Measurements from ENCODE around the gene BSX. TPM values are rescaled to one million over a fixed set of nuclear protein-coding genes. Genes with fewer than 3 reads are reported as not detected.

BSX gene
- total and polyA plus RNA-seq, 8 donors: not detected

DNA sequence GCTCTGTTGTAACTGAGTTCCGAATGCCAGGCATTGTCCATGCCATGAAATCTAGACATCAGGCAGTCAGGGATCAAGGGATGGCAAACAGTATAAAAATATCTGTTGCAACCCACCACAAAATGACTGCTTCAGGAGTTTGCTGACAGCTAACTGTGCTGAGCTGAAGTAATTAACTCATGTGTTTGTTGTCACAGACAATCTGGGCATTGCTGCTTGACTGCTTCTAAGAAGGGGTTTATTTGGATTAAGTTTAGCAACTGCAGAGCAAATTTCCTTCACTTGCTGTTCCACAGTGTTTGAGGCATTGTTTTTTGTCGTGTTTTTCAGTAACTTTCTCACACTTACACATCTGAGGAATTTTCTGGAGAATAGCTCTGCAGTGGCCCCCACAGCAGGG, 30.4 kb downstream of the BSX start:
- ATAC-seq (no peak), DNase-seq (no peak)
- intact Hi-C loops (cut with DNase I): no loop called here
- no peak overlapping the region for H3K27ac ChIP-seq
- no peaks in the 10 kb centered on the region for H3K27me3 ChIP-seq
- peaks cover 0 to 9% of the 10 kb centered on the region in 2 donors for H3K36me3 ChIP-seq
- H3K4me1 ChIP-seq: no peaks in the 10 kb centered on the region
- H3K9me3 ChIP-seq: no peaks in the 10 kb centered on the region
- no peak overlapping the region for H3K4me3 ChIP-seq
- TF ChIP-seq, protein P1, sequence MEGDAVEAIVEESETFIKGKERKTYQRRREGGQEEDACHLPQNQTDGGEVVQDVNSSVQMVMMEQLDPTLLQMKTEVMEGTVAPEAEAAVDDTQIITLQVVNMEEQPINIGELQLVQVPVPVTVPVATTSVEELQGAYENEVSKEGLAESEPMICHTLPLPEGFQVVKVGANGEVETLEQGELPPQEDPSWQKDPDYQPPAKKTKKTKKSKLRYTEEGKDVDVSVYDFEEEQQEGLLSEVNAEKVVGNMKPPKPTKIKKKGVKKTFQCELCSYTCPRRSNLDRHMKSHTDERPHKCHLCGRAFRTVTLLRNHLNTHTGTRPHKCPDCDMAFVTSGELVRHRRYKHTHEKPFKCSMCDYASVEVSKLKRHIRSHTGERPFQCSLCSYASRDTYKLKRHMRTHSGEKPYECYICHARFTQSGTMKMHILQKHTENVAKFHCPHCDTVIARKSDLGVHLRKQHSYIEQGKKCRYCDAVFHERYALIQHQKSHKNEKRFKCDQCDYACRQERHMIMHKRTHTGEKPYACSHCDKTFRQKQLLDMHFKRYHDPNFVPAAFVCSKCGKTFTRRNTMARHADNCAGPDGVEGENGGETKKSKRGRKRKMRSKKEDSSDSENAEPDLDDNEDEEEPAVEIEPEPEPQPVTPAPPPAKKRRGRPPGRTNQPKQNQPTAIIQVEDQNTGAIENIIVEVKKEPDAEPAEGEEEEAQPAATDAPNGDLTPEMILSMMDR (IDR thresholded peaks at IDR 0.05): no peak

DNA sequence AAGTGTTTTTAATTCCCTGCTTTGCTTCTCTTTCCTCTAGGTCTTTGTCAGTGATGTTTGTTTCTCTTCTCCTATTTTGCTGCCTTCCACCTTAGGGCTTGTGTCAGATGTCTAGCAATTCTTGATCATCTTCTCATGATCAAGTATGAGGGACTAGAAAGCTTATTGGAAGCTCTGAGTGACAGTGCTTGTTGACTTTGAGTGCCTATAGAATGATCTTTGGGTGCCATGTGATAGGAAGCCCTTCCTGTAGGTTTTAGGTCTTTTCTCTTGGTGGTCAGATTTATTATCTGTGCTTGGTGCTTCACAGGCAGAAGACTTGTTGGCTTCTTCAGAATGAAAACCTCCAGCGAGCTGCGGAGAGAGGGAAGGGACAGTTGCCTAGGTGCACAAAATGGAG, 43.1 kb downstream of the BSX start:
- no peaks in the 10 kb centered on the region for H3K36me3 ChIP-seq
- H3K27me3 ChIP-seq: no peaks in the 10 kb centered on the region
- DNase-seq (no peak), ATAC-seq (no peak)
- peaks cover 0 to 2% of the 10 kb centered on the region in 2 donors for H3K4me1 ChIP-seq
- H3K4me3 ChIP-seq: no peak overlapping the region
- TF ChIP-seq, protein P1 (IDR thresholded peaks at IDR 0.05): no peak
- no peak overlapping the region for H3K27ac ChIP-seq
- intact Hi-C loops (cut with DNase I): no loop called here
- H3K9me3 ChIP-seq: no peaks in the 10 kb centered on the region

DNA sequence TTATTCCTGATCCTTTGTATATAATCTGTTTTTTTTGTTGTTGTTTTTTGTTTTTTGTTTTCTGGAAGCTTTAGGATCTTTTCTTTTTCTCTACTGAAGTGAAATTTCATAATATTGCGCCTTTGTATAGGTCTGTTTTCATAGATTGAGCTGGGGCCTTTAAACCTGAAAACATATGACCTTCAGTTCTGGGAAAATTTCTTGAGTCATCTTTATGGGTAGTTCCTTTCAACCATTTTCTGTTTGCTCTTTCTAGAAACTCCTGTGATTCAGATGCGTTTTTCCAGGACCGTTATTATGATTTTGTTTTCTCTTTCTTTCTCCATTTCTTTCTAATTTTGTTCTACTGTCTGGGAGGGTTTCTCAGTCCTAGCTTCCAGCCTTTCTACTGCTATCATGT, 43.7 kb downstream of the BSX start:
- TF ChIP-seq, protein P1 (IDR thresholded peaks at IDR 0.05): no peak
- intact Hi-C loops (cut with DNase I): no loop called here
- Histone ChIP-seq H3K36me3 (no peaks in the 10 kb centered on the region), H3K27ac (no peak overlapping the region), H3K4me3 (no peak overlapping the region), H3K4me1 (peaks cover 0 to 6% of the 10 kb centered on the region in 2 donors), H3K9me3 (no peaks in the 10 kb centered on the region), H3K27me3 (no peaks in the 10 kb centered on the region)
- no peak for DNase-seq
- no peak for ATAC-seq

DNA sequence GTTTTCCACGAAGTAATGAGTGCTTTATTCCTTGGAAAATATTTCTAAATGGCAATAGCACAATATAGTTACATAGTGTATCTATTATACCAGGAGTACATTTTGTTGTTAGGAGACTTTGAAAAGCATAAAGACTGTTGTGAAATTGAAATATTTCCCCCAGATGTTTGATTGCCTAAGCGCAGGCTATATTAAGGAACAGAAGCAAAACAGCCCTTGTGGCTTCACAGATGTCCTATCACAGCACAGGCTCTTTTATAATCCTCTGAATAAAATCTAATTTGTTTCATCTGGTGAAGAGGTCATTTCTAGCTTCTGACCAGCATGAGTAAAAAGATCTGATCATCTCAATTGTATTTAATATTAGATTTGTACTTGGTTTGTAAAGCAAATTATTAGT, 48.2 kb downstream of the BSX start:
- ATAC-seq: no peak
- intact Hi-C loops (cut with DNase I): no loop called here
- H3K27me3 ChIP-seq: no peaks in the 10 kb centered on the region
- H3K36me3 ChIP-seq: no peaks in the 10 kb centered on the region
- no peaks in the 10 kb centered on the region for H3K9me3 ChIP-seq
- DNase-seq: peak in 2 of 4 donors; percentile 54 to 55
- H3K4me3 ChIP-seq: no peak overlapping the region
- TF ChIP-seq, protein P1 (IDR thresholded peaks at IDR 0.05): no peak
- no peak overlapping the region for H3K27ac ChIP-seq
- peaks cover 0 to 6% of the 10 kb centered on the region in 2 donors for H3K4me1 ChIP-seq

DNA sequence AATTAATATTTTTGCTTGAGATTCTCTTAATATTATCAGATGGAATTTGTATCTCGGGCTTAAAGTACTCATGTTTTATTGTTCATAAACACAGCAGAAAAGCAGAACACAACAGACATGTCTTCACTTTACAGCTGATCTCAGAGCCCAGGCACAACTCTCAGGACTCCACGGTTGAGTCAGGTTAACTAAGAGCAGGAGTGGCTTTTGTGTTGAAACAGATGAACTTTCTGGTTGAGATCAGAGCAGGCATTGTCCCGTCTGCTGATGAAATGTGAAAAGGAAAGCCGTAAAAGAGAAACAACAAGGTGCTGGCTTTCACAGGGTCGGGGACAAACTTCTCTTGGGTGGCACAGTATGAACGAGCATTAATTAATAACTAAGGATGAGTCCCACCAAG, 50.1 kb downstream of the BSX start:
- H3K36me3 ChIP-seq: no peaks in the 10 kb centered on the region
- H3K27ac ChIP-seq: no peak overlapping the region
- intact Hi-C loops (cut with DNase I): no loop called here
- TF ChIP-seq, protein P1 (IDR thresholded peaks at IDR 0.05): no peak
- H3K4me1 ChIP-seq: peaks cover 0 to 6% of the 10 kb centered on the region in 2 donors
- ATAC-seq: no peak
- H3K9me3 ChIP-seq: no peaks in the 10 kb centered on the region
- DNase-seq: no peak
- no peaks in the 10 kb centered on the region for H3K27me3 ChIP-seq
- no peak overlapping the region for H3K4me3 ChIP-seq

Other genes starting within 250 kb of the BSX start
- 1 to 10 TPM; 2.5 to 3.4 TPM for gene CRTAM, start 143.3 kb downstream of the BSX start, total RNA-seq
- under 1 TPM; 0.15 to 0.43 (median 0.34) TPM for gene CRTAM, start 143.3 kb downstream of the BSX start, polyA plus RNA-seq (ENCODE audit: insufficient read length in 6 of 6)
- 1 to 10 TPM; 7.3 to 9.8 TPM for gene JHY, start 99.1 kb downstream of the BSX start, total RNA-seq
- 1 to 10 TPM; 8.0 to 10.0 (median 8.5) TPM for gene JHY, start 99.1 kb downstream of the BSX start, polyA plus RNA-seq (ENCODE audit: insufficient read length in 6 of 6)
- gene HSPA8, start 80.3 kb upstream of the BSX start, total RNA-seq: 1,000 to 10,000 TPM; 1,083 to 1,275 TPM
- gene HSPA8, start 80.3 kb upstream of the BSX start, polyA plus RNA-seq (ENCODE audit: insufficient read length in 6 of 6): 1,000 to 10,000 TPM in 4 of 6 donors, 100 to 1,000 TPM in 2; 823 to 1,371 (median 1,063) TPM
- 10 to 100 TPM; 20.4 to 22.5 TPM for gene CLMP, start 213.4 kb upstream of the BSX start, total RNA-seq
- 10 to 100 TPM; 16.5 to 19.5 (median 17.9) TPM for gene CLMP, start 213.4 kb upstream of the BSX start, polyA plus RNA-seq (ENCODE audit: insufficient read length in 6 of 6)

Data from left lung (tissue), 10 donors.